Cardiac muscle cell (in vitro differentiated cells and primary cell): ENCODE measurements around the gene ITGB1. TPM values are rescaled to one million over a fixed set of nuclear protein-coding genes. Genes with fewer than 3 reads are reported as not detected.
A peak's percentile ranks its signal among the peaks of the same experiment; 100 is the strongest.

Source experiments
- DNase-seq, 2 donors: peaks; one replicate each; pipeline versions ENCODE4 v3.0.0 to v3.0.0-alpha.2; 2010 to 2017; ENCODE audit warnings: low read depth in 1 of 2, low spot score in 1 of 2
- H3K27ac ChIP-seq: fragments of 200-600 bp; sonication (generic); 2 replicates; pipeline ENCODE4 v1.5.1; 2016
- H3K27me3 ChIP-seq: fragments of 200-600 bp; sonication (generic); 2 replicates; pipeline ENCODE4 v1.6.0; 2016; ENCODE audit warnings: control low read depth
- H3K36me3 ChIP-seq: fragments of 200-600 bp; sonication (generic); 2 replicates; pipeline ENCODE4 v1.5.1; 2016; ENCODE audit warnings: control low read depth
- H3K4me1 ChIP-seq: fragments of 200-600 bp; sonication (generic); 2 replicates; pipeline ENCODE4 v1.8.1; 2017; ENCODE audit warnings: low read depth, mild to moderate bottlenecking, mixed run types
- H3K4me3 ChIP-seq: fragments of 200-600 bp; sonication (generic); 2 replicates; pipeline ENCODE4 v1.5.1; 2016; ENCODE audit warnings: mild to moderate bottlenecking
- H3K9me3 ChIP-seq: fragments of 200-600 bp; sonication (generic); 2 replicates; pipeline ENCODE4 v1.5.1; 2017; ENCODE audit warnings: low read depth, mild to moderate bottlenecking, control low read depth
- CTCF ChIP-seq: IDR thresholded peaks from 2 replicates; pipeline ENCODE4 v1.5.1; 2012; ENCODE audit warnings: low read depth, mild to moderate bottlenecking, low read length
- polyA plus RNA-seq: library from polyadenylated mRNA; unstranded; fragments of >200 nt; fragmentation: Nextera tagmentation; extraction: Ambion mirVana; gene quantifications from 2 replicates; pipeline ENCODE4 v1.2.1, GENCODE V29; 2016
- total RNA-seq: library from RNA; depleted of rRNA; stranded (reverse); fragments of >200 nt; gene quantifications from 2 replicates; pipeline ENCODE4 v1.2.3, GENCODE V29; 2016

Gene ITGB1
- total and polyA plus RNA-seq, 2 experiments from 2014 or later = 321 to 490 TPM

- H3K9me3 ChIP-seq = no peaks in the 10 kb centered on the region
- no peak overlapping the region for H3K27ac ChIP-seq
- no peaks in the 10 kb centered on the region for H3K27me3 ChIP-seq
- H3K4me3 ChIP-seq = no peak overlapping the region
- TF ChIP-seq CTCF = no peak
- peaks cover 18% of the 10 kb centered on the region for H3K4me1 ChIP-seq
- DNase-seq = no peak
- no peaks in the 10 kb centered on the region for H3K36me3 ChIP-seq
Observed at GRCh38 chr10:32976338-32976737, 18.3 kb upstream of the ITGB1 start.

GRCh38 chr10:32972929-32973328 lies 14.9 kb upstream of the ITGB1 start:
- Histone ChIP-seq H3K4me1 (peaks cover 18% of the 10 kb centered on the region), H3K4me3 (no peak overlapping the region), H3K27me3 (no peaks in the 10 kb centered on the region), H3K27ac (no peak overlapping the region), H3K9me3 (no peaks in the 10 kb centered on the region), H3K36me3 (no peaks in the 10 kb centered on the region)
- TF ChIP-seq CTCF = no peak
- no peak for DNase-seq

GRCh38 chr10:32972460-32972859 lies 14.4 kb upstream of the ITGB1 start:
- DNase-seq = no peak
- H3K27me3 ChIP-seq = no peaks in the 10 kb centered on the region
- no peak overlapping the region for H3K4me3 ChIP-seq
- H3K9me3 ChIP-seq = no peaks in the 10 kb centered on the region
- no peak overlapping the region for H3K27ac ChIP-seq
- TF ChIP-seq CTCF = no peak
- H3K36me3 ChIP-seq = no peaks in the 10 kb centered on the region
- H3K4me1 ChIP-seq = peaks cover 18% of the 10 kb centered on the region

- DNase-seq = peak in 1 of 2 donors; percentile 48
- H3K27me3 ChIP-seq = no peaks in the 10 kb centered on the region
- TF ChIP-seq CTCF = no peak
- H3K9me3 ChIP-seq = no peaks in the 10 kb centered on the region
- H3K36me3 ChIP-seq = no peaks in the 10 kb centered on the region
- peaks cover 18% of the 10 kb centered on the region for H3K4me1 ChIP-seq
- H3K27ac ChIP-seq = peak overlapping the region; percentile 45
- no peak overlapping the region for H3K4me3 ChIP-seq
Observed at GRCh38 chr10:32971536-32972091, 13.6 kb upstream of the ITGB1 start.

- no peak overlapping the region for H3K27ac ChIP-seq
- no peaks in the 10 kb centered on the region for H3K9me3 ChIP-seq
- H3K4me3 ChIP-seq = no peak overlapping the region
- H3K36me3 ChIP-seq = no peaks in the 10 kb centered on the region
- no peaks in the 10 kb centered on the region for H3K27me3 ChIP-seq
- TF ChIP-seq CTCF = no peak
- peaks cover 18% of the 10 kb centered on the region for H3K4me1 ChIP-seq
- no peak for DNase-seq
Observed at GRCh38 chr10:32970910-32971309, 12.9 kb upstream of the ITGB1 start.
